GM10266 (cell line): ENCODE data around the gene FBF1.

ENCODE experiments used
- DNase-seq: peaks from one replicate; pipeline ENCODE4 v3.0.0; 2012; ENCODE audit errors: extremely low spot score
- TF ChIP-seq, protein P1 (sequence below): IDR thresholded peaks from 2 replicates; pipeline ENCODE4 v1.5.1; 2012; ENCODE audit warnings: mild to moderate bottlenecking, low read depth; ENCODE audit not compliant: control insufficient read depth, insufficient read depth; ENCODE audit errors: missing control alignments

FBF1 gene

DNA sequence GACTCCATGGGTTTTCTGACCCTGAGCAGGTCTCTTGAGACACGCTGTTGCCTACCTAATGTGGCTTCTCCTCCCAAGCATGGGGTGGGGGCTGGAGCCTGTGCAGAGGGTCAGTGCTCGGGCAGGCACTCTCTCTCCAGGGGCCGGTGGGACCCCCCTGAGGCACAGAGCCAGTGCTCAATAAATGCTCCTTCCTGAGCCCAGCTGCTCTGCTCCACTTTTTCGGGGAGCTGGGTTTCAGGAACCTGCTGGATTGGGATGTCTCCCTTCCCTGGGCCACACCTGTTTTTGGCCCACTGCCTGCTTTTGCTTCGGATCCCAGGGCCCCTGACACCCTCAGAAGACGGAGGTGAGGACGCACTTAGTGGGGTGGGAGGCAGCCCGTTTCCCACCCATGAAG lies 42.8 kb downstream of the FBF1 start:
- no peak for DNase-seq
- TF ChIP-seq, protein P1, sequence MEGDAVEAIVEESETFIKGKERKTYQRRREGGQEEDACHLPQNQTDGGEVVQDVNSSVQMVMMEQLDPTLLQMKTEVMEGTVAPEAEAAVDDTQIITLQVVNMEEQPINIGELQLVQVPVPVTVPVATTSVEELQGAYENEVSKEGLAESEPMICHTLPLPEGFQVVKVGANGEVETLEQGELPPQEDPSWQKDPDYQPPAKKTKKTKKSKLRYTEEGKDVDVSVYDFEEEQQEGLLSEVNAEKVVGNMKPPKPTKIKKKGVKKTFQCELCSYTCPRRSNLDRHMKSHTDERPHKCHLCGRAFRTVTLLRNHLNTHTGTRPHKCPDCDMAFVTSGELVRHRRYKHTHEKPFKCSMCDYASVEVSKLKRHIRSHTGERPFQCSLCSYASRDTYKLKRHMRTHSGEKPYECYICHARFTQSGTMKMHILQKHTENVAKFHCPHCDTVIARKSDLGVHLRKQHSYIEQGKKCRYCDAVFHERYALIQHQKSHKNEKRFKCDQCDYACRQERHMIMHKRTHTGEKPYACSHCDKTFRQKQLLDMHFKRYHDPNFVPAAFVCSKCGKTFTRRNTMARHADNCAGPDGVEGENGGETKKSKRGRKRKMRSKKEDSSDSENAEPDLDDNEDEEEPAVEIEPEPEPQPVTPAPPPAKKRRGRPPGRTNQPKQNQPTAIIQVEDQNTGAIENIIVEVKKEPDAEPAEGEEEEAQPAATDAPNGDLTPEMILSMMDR: no peak

DNA sequence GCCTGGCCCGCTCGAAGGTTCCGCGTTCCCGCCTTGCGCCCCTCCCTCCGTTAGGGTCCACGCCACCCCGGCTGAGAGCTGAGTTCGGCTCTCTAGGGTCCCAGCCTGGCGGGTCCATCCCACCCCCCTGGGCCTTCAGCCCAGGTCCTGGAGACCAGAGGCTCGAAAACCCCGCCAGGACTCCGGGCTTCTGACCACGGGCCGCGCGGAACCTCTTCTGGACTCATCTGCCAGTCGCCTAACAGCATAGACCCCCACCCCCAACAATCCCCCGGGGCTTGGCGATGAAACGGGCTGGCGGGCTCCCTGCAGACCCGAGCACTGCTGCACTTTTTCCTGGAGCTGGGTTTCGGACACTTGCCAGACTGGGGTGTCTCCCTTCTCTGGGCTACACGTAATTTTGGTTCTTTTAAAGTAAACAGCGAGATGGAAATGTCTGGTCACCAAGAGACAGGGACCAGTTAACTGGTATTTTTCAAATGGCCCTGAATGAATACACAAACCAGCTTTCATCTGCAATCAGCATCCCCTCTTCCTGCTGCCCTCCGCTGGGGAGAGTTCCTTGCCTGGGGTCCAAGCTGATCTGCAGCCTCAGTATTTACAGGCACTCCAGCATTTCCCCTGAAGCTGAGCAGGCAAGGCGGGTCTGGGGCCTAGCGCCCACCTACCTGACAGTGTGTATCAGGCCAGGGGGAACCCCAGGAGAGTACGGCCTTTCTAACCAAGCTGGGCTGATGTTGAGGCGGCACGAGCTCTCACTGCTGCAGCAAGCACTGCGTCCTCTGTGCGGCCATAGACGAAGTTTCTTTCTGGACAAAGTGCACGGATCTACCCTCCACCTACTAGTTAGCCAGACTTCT lies 43.5 kb downstream of the FBF1 start:
- DNase-seq: no peak
- TF ChIP-seq, protein P1: no peak

DNA sequence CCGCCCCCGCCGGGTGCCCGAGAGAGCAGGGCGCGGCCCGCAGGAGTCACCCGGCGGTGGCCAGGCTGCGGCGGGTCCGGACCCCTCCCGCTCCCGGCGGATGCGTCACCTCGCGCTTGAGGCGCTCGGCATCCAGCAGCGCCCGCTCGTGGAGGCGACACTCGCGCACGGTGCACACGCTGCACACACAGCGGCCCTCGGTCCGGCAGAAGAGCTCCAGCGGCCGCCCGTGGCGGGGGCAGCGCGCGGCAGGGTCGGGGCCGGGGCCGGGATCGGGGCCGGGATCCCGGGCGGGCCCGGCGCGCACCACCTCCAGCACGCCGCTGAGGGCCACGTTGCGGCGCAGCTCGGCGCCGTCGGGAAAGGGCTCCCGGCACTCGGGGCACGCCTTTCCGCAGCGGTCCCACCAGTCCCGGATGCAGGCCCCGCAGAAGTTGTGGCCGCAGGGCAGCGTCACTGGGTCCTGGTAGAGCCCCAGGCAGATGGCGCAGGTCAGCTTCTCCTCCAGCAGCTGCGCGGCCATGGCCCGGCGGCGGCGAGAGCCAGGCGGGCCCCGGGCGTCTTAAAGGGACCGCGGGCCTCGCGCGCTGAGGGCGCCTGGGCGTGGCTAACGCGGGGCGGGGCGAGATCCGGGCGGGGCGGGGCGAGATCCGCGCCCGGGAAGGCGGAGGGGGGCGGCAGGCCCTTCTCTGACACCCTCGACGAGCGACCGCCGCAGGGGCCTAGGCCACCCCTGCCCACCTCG lies 44.3 kb downstream of the FBF1 start, which contains the start of gene TRIM65:
Gene TRIM65, minus strand, starts transcription at position 537 of the 745 bp plus-strand sequence. Its CDS starts 14 bp downstream, at position 523.
- TF ChIP-seq, protein P1: peak; percentile 66
- peak; percentile 96 for DNase-seq

DNA sequence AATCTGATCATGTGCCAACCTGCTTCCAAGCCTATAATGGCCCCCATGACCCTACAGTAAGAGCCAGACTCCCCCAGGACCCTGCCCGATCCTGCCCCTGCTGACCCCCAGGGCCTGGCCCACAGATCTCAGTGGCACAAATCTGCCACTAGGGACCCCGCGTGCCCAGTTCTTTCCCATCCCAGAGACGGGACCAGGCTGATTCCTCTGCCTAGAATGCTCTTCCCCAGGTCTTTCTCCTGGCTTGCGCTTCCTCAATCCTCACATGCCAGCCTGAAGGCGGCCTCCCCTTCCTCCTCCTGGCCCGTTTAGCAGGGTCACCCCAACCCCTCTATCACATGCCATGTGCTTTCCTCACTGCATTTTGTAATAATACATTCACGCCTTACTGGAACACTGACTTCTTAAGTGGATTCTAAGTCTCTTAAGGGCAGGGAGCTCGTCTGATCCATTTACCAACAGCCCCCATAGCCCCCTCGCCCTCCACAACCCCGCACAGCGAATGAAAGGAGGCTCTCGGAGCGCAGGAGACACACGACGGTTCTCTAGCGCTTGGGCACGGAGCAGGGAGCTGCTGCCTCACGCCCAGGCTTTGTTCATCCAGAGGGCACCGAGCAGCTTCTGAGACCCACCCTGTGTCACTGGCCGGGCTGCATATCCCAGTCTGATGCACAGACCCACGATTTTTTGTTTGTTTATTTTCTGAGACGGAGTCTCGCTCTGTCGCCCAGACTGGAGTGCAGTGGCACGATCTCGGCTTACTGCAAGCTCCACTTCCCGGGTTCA lies 45.3 kb downstream of the FBF1 start:
- TF ChIP-seq, protein P1: peak; percentile 41
- no peak for DNase-seq

DNA sequence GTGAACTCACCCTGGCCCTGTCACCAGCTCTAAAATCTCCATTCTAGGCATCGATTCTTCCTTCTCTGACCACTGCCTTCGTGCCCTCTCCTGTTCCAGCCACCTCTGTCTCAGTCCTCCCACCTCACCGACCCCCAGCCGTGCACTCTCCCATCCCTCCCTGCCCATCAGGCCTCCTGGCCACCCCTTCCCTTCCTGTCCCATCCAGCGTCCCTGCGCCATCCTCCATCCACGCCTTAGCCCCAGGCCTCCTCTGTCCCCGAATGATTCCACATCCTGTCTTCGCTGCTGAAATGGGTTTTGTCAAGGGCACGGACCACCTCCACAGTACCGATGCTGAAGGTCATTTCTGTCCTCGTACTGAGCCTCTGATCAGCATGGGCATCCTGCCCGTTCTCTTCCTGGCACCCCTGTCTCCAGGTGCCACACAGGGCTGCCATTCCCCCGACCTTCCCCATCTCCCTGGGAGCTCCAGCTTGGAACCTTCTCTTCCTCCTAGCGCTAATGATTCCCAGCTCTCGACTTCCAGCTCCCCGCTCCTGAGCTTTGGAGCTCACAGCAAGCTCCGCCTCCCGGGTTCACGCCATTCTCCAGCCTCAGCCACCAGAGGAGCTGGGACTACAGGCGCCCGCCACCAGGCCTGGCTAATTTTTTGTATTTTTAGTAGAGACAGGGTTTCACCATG lies 46.7 kb downstream of the FBF1 start:
- DNase-seq: no peak
- TF ChIP-seq, protein P1: no peak

DNA sequence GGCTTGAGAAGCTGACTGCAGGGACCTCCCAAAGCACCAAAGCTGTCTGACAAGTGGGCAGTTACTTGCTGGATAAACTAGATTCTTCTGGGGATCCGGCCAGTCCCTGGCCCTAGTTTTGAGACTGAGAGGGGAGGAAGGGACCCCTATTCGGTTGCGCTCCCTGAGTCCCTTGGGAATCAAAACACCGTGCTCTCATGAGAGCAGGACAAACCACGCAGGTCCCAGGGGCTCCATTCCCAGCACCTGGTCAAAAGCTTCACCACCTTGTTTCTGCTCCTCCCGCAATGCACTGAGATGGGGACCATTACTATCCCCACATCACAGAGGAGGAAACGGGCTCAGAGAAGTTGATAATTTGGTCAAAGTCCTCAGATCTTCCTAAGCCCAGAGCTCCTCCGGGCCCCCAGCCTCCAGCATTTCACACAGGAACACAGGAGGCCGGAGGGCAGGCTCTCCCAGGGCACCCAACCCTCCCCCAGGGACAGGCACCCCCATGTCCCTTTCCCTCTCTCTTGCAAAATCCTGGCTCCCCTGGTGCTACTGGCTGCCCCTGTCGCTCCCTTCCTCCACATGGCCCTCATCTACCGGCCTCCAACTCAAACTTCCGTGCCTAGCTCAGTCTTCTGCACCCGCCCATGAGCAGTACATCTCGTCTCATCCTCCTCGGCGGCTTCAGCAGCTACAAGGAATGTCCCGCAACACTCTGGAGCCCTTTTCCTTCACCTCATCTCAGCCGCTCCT lies 47.4 kb downstream of the FBF1 start:
- DNase-seq: no peak
- TF ChIP-seq, protein P1: no peak
